Heart left ventricle (tissue), 13 donors: ENCODE data around the gene EHMT1.
"Not testable (repeated sequence)": the region's sequence is repeated elsewhere in the genome, so short reads cannot be mapped to it uniquely, and the experiment has no call there.

Experiments used
- POLR2A ChIP-seq, 2 donors: fragments of 450-650 bp; IDR thresholded peaks; one replicate each; pipeline ENCODE4 v1.6.1; 2017; ENCODE audit warnings: antibody characterized with exemption in 2 of 2, mild to moderate bottlenecking in 2 of 2, moderate library complexity in 2 of 2
- TF ChIP-seq, protein P1 (sequence below), 12 donors: fragments of 200-600 bp; sonication (generic) in 4 of 12; IDR thresholded peaks; one replicate each; pipeline versions ENCODE4 v1.5.0 to v1.8.0; 2018 to 2022; ENCODE audit warnings: antibody characterized with exemption in 12 of 12, mild to moderate bottlenecking in 5 of 12
- donor health status: ischemic (EF 13 %, LVEDD 7.1; RV severe dilation, severe dysfunction).
- donor health status: DM: no; HTN: yes; CAD: no.
- donor health status: DM: no; HTN: no; CAD: no.
- donor health status: ischemic (EF 25% LVEDD 6.9; RV normal size, moderate dysfunction).
- donor health status: ischemic (EF 25% LVEDD 5.7; RV mildly dilated, moderate dysfunction).
- donor health status: ischemic (EF 35%, LVEDD 5.7; RV mildly dilated, moderate dysfunction).
- donor health status: nonischemic (EF 11% LVEDD 7.7; RV severe dilation, severe dysfunction).
- donor health status: DM: yes; HTN: yes; CAD: no.
- donor health status: PGD.
- donor health status: ischemic (EF 29% LVEDD 5.4; RV normal size, mild dysfunction).
- donor health status: nonischemic (EF 23%, LVEDD 6.1; RV moderate dilation, normal function).

DNA sequence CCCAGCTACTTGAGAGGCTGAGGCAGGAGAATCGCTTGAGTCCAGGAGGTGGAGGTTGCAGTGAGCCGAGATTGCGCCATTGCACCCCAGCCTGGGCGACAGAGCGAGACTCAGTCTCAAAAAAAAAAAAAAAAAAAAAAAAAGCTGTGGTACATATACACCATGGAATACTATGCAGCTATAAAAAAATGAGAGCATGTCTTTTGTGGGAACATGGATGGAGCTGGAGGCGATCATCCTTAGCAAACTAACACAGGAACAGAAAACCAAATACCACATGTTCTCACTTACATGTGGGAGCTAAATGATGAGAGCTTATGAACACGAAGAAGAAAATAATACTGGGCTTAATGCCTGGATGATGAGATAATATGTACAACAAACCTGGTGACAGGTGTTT is 22.2 kb upstream of the EHMT1 start:
- TF ChIP-seq, protein P1, sequence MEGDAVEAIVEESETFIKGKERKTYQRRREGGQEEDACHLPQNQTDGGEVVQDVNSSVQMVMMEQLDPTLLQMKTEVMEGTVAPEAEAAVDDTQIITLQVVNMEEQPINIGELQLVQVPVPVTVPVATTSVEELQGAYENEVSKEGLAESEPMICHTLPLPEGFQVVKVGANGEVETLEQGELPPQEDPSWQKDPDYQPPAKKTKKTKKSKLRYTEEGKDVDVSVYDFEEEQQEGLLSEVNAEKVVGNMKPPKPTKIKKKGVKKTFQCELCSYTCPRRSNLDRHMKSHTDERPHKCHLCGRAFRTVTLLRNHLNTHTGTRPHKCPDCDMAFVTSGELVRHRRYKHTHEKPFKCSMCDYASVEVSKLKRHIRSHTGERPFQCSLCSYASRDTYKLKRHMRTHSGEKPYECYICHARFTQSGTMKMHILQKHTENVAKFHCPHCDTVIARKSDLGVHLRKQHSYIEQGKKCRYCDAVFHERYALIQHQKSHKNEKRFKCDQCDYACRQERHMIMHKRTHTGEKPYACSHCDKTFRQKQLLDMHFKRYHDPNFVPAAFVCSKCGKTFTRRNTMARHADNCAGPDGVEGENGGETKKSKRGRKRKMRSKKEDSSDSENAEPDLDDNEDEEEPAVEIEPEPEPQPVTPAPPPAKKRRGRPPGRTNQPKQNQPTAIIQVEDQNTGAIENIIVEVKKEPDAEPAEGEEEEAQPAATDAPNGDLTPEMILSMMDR (IDR thresholded peaks at IDR 0.05): not testable (repeated sequence)
- not testable (repeated sequence) for TF ChIP-seq POLR2A (IDR thresholded peaks at IDR 0.05)
